Suprapubic skin (tissue), 4 donors: ENCODE measurements around the gene FRYL. TPM values are rescaled to one million over a fixed set of nuclear protein-coding genes. Genes with fewer than 3 reads are reported as not detected.
"Not testable (repeated sequence)": the region's sequence is repeated elsewhere in the genome, so short reads cannot be mapped to it uniquely, and the experiment has no call there.

Experiments used
- DNase-seq, 2 donors: peaks; one replicate each; pipeline ENCODE4 v3.0.0-alpha.2; 2019; ENCODE audit warnings: low spot score in 2 of 2
- H3K27ac ChIP-seq: fragments of 200-600 bp; sonication (generic); one replicate; pipeline ENCODE4 v1.5.1; 2019
- H3K27me3 ChIP-seq: fragments of 200-600 bp; sonication (generic); one replicate; pipeline ENCODE4 v1.5.1; 2019
- H3K36me3 ChIP-seq: fragments of 200-600 bp; sonication (generic); one replicate; pipeline ENCODE4 v1.5.1; 2019
- H3K4me1 ChIP-seq: fragments of 200-600 bp; sonication (generic); one replicate; pipeline ENCODE4 v1.5.1; 2019
- H3K4me3 ChIP-seq: fragments of 200-600 bp; sonication (generic); one replicate; pipeline ENCODE4 v1.5.1; 2019; ENCODE audit warnings: mild to moderate bottlenecking
- H3K9me3 ChIP-seq: fragments of 200-600 bp; sonication (generic); one replicate; pipeline ENCODE4 v1.5.1; 2019
- CTCF ChIP-seq, 2 donors: fragments of 200-600 bp in 1 of 2; fragments of 450-650 bp in 1 of 2; sonication (generic) in 1 of 2; IDR thresholded peaks; one replicate each; pipeline ENCODE4 v1.5.1; 2016 to 2019; ENCODE audit warnings: antibody characterized with exemption in 2 of 2, mild to moderate bottlenecking in 1 of 2, moderate library complexity in 1 of 2
- EP300 ChIP-seq: sonication (generic); formaldehyde crosslinking; IDR thresholded peaks from one replicate; pipeline ENCODE4 v1.6.1; 2017; ENCODE audit warnings: antibody characterized with exemption
- POLR2A ChIP-seq, 2 donors: fragments of 450-650 bp; IDR thresholded peaks; one replicate each; pipeline ENCODE4 v1.6.1; 2017; ENCODE audit warnings: antibody characterized with exemption in 2 of 2, mild to moderate bottlenecking in 2 of 2, moderate library complexity in 2 of 2
- POLR2AphosphoS5 ChIP-seq, 3 donors: sonication (generic); formaldehyde crosslinking; IDR thresholded peaks; one replicate each; pipeline ENCODE4 v1.6.1; 2017; ENCODE audit warnings: antibody characterized with exemption in 3 of 3
- WGBS: methylation state at CpG from one replicate; pipeline ENCODE4 v1.1.5; 2018; 5-methylcytosine and 5-hydroxymethylcytosine counted together
- total RNA-seq, 4 donors: library from RNA; depleted of rRNA; stranded (reverse); fragments of >200 nt; gene quantifications; one replicate each; pipeline ENCODE4 v1.1.0, GENCODE V29; 2016

Gene FRYL
- total RNA-seq, 4 donors from 2014 or later, result 48.4 to 168 (median 73.5) TPM

- WGBS, result 86% methylated on average over 3 of the region's 3 CpGs
- no peaks in the 10 kb centered on the region for H3K9me3 ChIP-seq
- peaks cover 7% of the 10 kb centered on the region for H3K4me1 ChIP-seq
- H3K27ac ChIP-seq, result no peak overlapping the region
- DNase-seq, result no peak
- no peaks in the 10 kb centered on the region for H3K27me3 ChIP-seq
- H3K4me3 ChIP-seq, result no peak overlapping the region
- H3K36me3 ChIP-seq, result no peaks in the 10 kb centered on the region
- no peak for TF ChIP-seq EP300
- no peak for TF ChIP-seq CTCF (IDR thresholded peaks at IDR 0.05)
- no peak for TF ChIP-seq POLR2A (IDR thresholded peaks at IDR 0.05)
- no peak for TF ChIP-seq POLR2AphosphoS5 (IDR thresholded peaks at IDR 0.05)
These were observed 93.7 kb downstream of the FRYL start for GRCh38 chr4:48686369-48686768.

GRCh38 chr4:48683784-48684666 is 96.1 kb downstream of the FRYL start:
- Histone ChIP-seq H3K27me3 (no peaks in the 10 kb centered on the region), H3K4me1 (peaks cover 7% of the 10 kb centered on the region), H3K4me3 (no peak overlapping the region), H3K9me3 (no peaks in the 10 kb centered on the region), H3K27ac (no peak overlapping the region), H3K36me3 (no peaks in the 10 kb centered on the region)
- TF ChIP-seq POLR2A (IDR thresholded peaks at IDR 0.05), result no peak
- TF ChIP-seq CTCF (IDR thresholded peaks at IDR 0.05), result no peak
- TF ChIP-seq POLR2AphosphoS5 (IDR thresholded peaks at IDR 0.05), result no peak
- TF ChIP-seq EP300, result no peak
- WGBS, result 35% methylated on average over 1 of the region's 1 CpG
- DNase-seq, result no peak

DNA sequence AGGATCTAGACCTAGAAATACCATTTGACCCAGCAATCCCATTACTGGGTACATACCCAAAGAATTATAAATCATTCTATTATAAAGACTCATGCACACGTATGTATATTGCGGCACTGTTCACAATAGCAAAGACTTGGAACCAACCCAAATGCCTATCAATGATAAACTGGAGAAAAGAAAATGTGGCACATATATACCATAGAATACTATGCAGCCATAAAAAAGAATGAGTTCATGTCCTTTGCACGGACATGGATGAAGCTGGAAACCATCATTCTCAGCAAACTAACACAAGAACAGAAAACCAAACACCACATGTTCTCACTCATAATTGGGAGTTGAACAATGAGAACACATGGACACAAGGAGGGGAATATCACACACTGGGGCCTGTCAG is 97.2 kb downstream of the FRYL start:
- 96% methylated on average over 3 of the region's 3 CpGs for WGBS
- DNase-seq, H3K4me3 ChIP-seq, H3K4me1 ChIP-seq, H3K27ac ChIP-seq, H3K27me3 ChIP-seq, H3K36me3 ChIP-seq, H3K9me3 ChIP-seq: not testable (repeated sequence)

DNA sequence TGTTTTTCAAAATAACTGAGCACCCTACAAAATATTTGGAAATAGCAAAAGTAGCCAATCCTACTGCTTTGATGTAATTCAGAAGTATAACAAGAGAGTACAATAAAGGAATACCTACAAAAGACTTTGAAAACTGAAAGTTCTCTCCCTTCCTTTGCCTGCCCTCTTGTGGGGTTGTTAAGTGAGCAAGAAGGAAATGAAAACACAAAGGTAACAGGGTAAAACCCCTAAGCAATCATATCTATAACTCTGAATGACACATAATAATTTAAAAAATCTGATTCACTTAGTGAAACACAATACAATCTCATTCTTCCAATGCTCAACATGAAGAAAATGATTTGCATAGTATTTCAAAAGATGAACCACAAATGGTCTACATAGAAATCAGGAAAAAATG is 98.2 kb downstream of the FRYL start:
- peaks cover 7% of the 10 kb centered on the region for H3K4me1 ChIP-seq
- no peaks in the 10 kb centered on the region for H3K36me3 ChIP-seq
- no peaks in the 10 kb centered on the region for H3K9me3 ChIP-seq
- no peak overlapping the region for H3K4me3 ChIP-seq
- H3K27ac ChIP-seq, result no peak overlapping the region
- TF ChIP-seq CTCF (IDR thresholded peaks at IDR 0.05), result no peak
- no peak for TF ChIP-seq POLR2AphosphoS5 (IDR thresholded peaks at IDR 0.05)
- no peak for TF ChIP-seq POLR2A (IDR thresholded peaks at IDR 0.05)
- DNase-seq, result no peak
- H3K27me3 ChIP-seq, result no peaks in the 10 kb centered on the region

GRCh38 chr4:48680848-48681568 is 99.1 kb downstream of the FRYL start:
- TF ChIP-seq CTCF (IDR thresholded peaks at IDR 0.05) (no peak), EP300 (no peak), POLR2A (IDR thresholded peaks at IDR 0.05) (no peak), POLR2AphosphoS5 (IDR thresholded peaks at IDR 0.05) (no peak)
- H3K27me3 ChIP-seq, result no peaks in the 10 kb centered on the region
- no peak overlapping the region for H3K27ac ChIP-seq
- no peak for DNase-seq
- H3K4me1 ChIP-seq, result peaks cover 7% of the 10 kb centered on the region
- 86% methylated on average over 12 of the region's 12 CpGs for WGBS
- H3K4me3 ChIP-seq, result no peak overlapping the region
- H3K36me3 ChIP-seq, result no peaks in the 10 kb centered on the region
- H3K9me3 ChIP-seq, result no peaks in the 10 kb centered on the region
